Heart left ventricle (tissue), 16 donors: ENCODE results near the gene CES2. TPM values are rescaled to one million over a fixed set of nuclear protein-coding genes. Genes with fewer than 3 reads are reported as not detected.

Experiments
- ATAC-seq, 4 donors: fragments of 200-7000 bp; cut with Tn5 transposase; one replicate each; pipeline ENCODE4 v1.9.1; 2020 to 2022; ENCODE audit warnings: moderate library complexity in 4 of 4, mild to moderate bottlenecking in 3 of 4, moderate number of reproducible peaks in 1 of 4
- DNase-seq, 5 donors: peaks; one replicate each; pipeline ENCODE4 v3.0.0-alpha.2; 2020
- H3K27ac ChIP-seq, 12 donors: fragments of 200-600 bp; sonication (generic) in 4 of 12; one replicate each; pipeline versions ENCODE4 v1.5.0 to v1.8.0; 2016 to 2022; ENCODE audit warnings: mild to moderate bottlenecking in 2 of 12
- H3K27me3 ChIP-seq, 9 donors: fragments of 200-600 bp; sonication (generic) in 2 of 9; one replicate each; pipeline versions ENCODE4 v1.5.1 to v1.8.0; 2016 to 2022; ENCODE audit warnings: mild to moderate bottlenecking in 3 of 9
- H3K36me3 ChIP-seq, 9 donors: fragments of 200-600 bp; sonication (generic) in 2 of 9; one replicate each; pipeline versions ENCODE4 v1.5.0 to v1.8.0; 2018 to 2022; ENCODE audit warnings: mild to moderate bottlenecking in 2 of 9
- H3K4me1 ChIP-seq, 12 donors: fragments of 200-600 bp; sonication (generic) in 4 of 12; one replicate each; pipeline versions ENCODE4 v1.5.0 to v1.8.0; 2016 to 2022; ENCODE audit warnings: mild to moderate bottlenecking in 3 of 12
- H3K4me3 ChIP-seq, 12 donors: fragments of 200-600 bp; sonication (generic) in 4 of 12; one replicate each; pipeline versions ENCODE4 v1.5.0 to v1.8.0; 2017 to 2022; ENCODE audit warnings: mild to moderate bottlenecking in 9 of 12, moderate library complexity in 4 of 12
- H3K9me3 ChIP-seq, 12 donors: fragments of 200-600 bp; sonication (generic) in 4 of 12; one replicate each; pipeline versions ENCODE4 v1.5.0 to v1.8.0; 2016 to 2022; ENCODE audit warnings: mild to moderate bottlenecking in 1 of 12
- CTCF ChIP-seq, 12 donors: fragments of 200-600 bp; sonication (generic) in 4 of 12; IDR thresholded peaks; one replicate each; pipeline versions ENCODE4 v1.5.0 to v1.8.0; 2018 to 2022; ENCODE audit warnings: antibody characterized with exemption in 12 of 12, mild to moderate bottlenecking in 5 of 12
- POLR2A ChIP-seq, 2 donors: fragments of 450-650 bp; IDR thresholded peaks; one replicate each; pipeline ENCODE4 v1.6.1; 2017; ENCODE audit warnings: antibody characterized with exemption in 2 of 2, mild to moderate bottlenecking in 2 of 2, moderate library complexity in 2 of 2
- WGBS, 4 donors: extraction: QIAGEN DNeasy Blood & Tissue Kit in 2 of 4; methylation state at CpG; one replicate each; pipeline versions ENCODE4 v1.1.5 to v1.1.7; 2013 to 2018; 5-methylcytosine and 5-hydroxymethylcytosine counted together
- intact Hi-C, 10 donors: fragments of 100-400 bp; cut with DNase I; formaldehyde crosslinking; loops; one replicate each; pipeline versions ENCODE4 v1.11.1 to v1.14.2; 2022
- polyA plus RNA-seq, 2 donors: library from polyadenylated mRNA; stranded (reverse); fragments of 200-250 nt; gene quantifications; one replicate each; pipeline ENCODE4 v1.2.3, GENCODE V29; 2013
- total RNA-seq, 9 donors: library from RNA; depleted of rRNA in 2 of 9; stranded (reverse); fragments of >200 nt in 2 of 9; fragmentation: NEBNext Ultra II Directional in 3 of 9; extraction: Animal tissue kit (Norgen Biotek cat#: 25700) in 3 of 9; gene quantifications; one replicate each; pipeline versions ENCODE4 v1.1.0 to v1.2.4, GENCODE V29; 2016 to 2023
- donor health status: ischemic (EF 13 %, LVEDD 7.1; RV severe dilation, severe dysfunction).
- donor health status: healthy with polysubstance abuse.
- donor health status: DM: no; HTN: yes; CAD: no.
- donor health status: DM: no; HTN: no; CAD: no.
- donor health status: ischemic (EF 25% LVEDD 6.9; RV normal size, moderate dysfunction).
- donor health status: ischemic (EF 25% LVEDD 5.7; RV mildly dilated, moderate dysfunction).
- donor health status: healthy.
- donor health status: DM: yes; HTN: yes; CAD: no.
- donor health status: ischemic (EF 35%, LVEDD 5.7; RV mildly dilated, moderate dysfunction).
- donor health status: nonischemic (EF 11% LVEDD 7.7; RV severe dilation, severe dysfunction).
- donor health status: DM: yes; HTN: yes; CAD: no.
- donor health status: PGD.
- donor health status: ischemic (EF 29% LVEDD 5.4; RV normal size, mild dysfunction).
- donor health status: nonischemic (EF 23%, LVEDD 6.1; RV moderate dilation, normal function).

CES2 gene
- total and polyA plus RNA-seq, 11 donors = 40.9 to 157 (median 78.8) TPM

- WGBS, 4 donors = 67 to 89% (median 82%) methylated on average over 2 to 4 of the region's 4 CpGs
- no peak for ATAC-seq
Observed at GRCh38 chr16:66913711-66914110, 21.6 kb upstream of the CES2 start.

GRCh38 chr16:66914541-66914940 is 20.8 kb upstream of the CES2 start:
- intact Hi-C loops = no loop called here
- Histone ChIP-seq H3K27me3 (no peaks in the 10 kb centered on the region), H3K36me3 (no peaks in the 10 kb centered on the region), H3K4me1 (peaks cover 0 to 15% (median 3%) of the 10 kb centered on the region in 12 donors), H3K4me3 (no peak overlapping the region), H3K27ac (no peak overlapping the region), H3K9me3 (no peaks in the 10 kb centered on the region)
- no peak for DNase-seq
- no peak for ATAC-seq
- 89 to 98% (median 96%) methylated on average over 7 of the region's 7 CpGs for WGBS, 4 donors
- TF ChIP-seq CTCF (IDR thresholded peaks at IDR 0.05) (no peak), POLR2A (IDR thresholded peaks at IDR 0.05) (no peak)

More at GRCh38 chr16:66913711-66914110, 21.6 kb upstream of the CES2 start:
- intact Hi-C loops = no loop called here
- no peak for TF ChIP-seq CTCF (IDR thresholded peaks at IDR 0.05)
- no peak for TF ChIP-seq POLR2A (IDR thresholded peaks at IDR 0.05)
- Histone ChIP-seq H3K27me3 (no peaks in the 10 kb centered on the region), H3K36me3 (no peaks in the 10 kb centered on the region), H3K4me3 (no peak overlapping the region), H3K4me1 (peaks cover 0 to 8% (median 0%) of the 10 kb centered on the region in 12 donors), H3K9me3 (no peaks in the 10 kb centered on the region), H3K27ac (no peak overlapping the region)
- no peak for DNase-seq

- Histone ChIP-seq H3K27ac (no peak overlapping the region), H3K4me1 (peaks cover 0 to 19% (median 7%) of the 10 kb centered on the region in 12 donors), H3K9me3 (no peaks in the 10 kb centered on the region), H3K4me3 (no peak overlapping the region), H3K27me3 (peaks cover 0 to 3% (median 0%) of the 10 kb centered on the region in 9 donors), H3K36me3 (no peaks in the 10 kb centered on the region)
- 62 to 73% (median 66%) methylated on average over 7 of the region's 7 CpGs for WGBS, 4 donors
- intact Hi-C loops = no loop called here
- ATAC-seq (no peak), DNase-seq (no peak)
- TF ChIP-seq CTCF (IDR thresholded peaks at IDR 0.05) = no peak
- TF ChIP-seq POLR2A (IDR thresholded peaks at IDR 0.05) = no peak
Observed at GRCh38 chr16:66915041-66915440, 20.3 kb upstream of the CES2 start.

GRCh38 chr16:66916518-66916917 is 18.8 kb upstream of the CES2 start:
- Histone ChIP-seq H3K27me3 (peaks cover 0 to 5% (median 0%) of the 10 kb centered on the region in 9 donors), H3K9me3 (no peaks in the 10 kb centered on the region), H3K27ac (no peak overlapping the region), H3K4me3 (no peak overlapping the region), H3K4me1 (peaks cover 0 to 26% (median 11%) of the 10 kb centered on the region in 12 donors), H3K36me3 (peaks cover 0 to 5% (median 0%) of the 10 kb centered on the region in 9 donors)
- TF ChIP-seq CTCF (IDR thresholded peaks at IDR 0.05) = no peak
- TF ChIP-seq POLR2A (IDR thresholded peaks at IDR 0.05) = no peak
- no peak for ATAC-seq
- no peak for DNase-seq
- 82 to 93% (median 87%) methylated on average over 6 of the region's 6 CpGs for WGBS, 4 donors
- intact Hi-C loops = no loop called here
